HepG2 (cell line): Measurements from ENCODE around the gene FAM167B. TPM values are rescaled to one million over a fixed set of nuclear protein-coding genes. Genes with fewer than 3 reads are reported as not detected.

Experiments
- ETV5 ChIP-seq: IDR thresholded peaks from 2 replicates; pipeline ENCODE4 v1.6.1; 2018; ENCODE audit warnings: missing biosample characterization, missing genetic modification reagents, inconsistent platforms, borderline replicate concordance
- HES4 ChIP-seq: sonication (generic); formaldehyde crosslinking; IDR thresholded peaks from 2 replicates; pipeline ENCODE4 v1.9.0; 2021; ENCODE audit warnings: mild to moderate bottlenecking, missing genetic modification reagents, borderline replicate concordance
- KLF15 ChIP-seq: sonication (generic); formaldehyde crosslinking; IDR thresholded peaks from 2 replicates; pipeline ENCODE4 v1.8.1; 2023; ENCODE audit warnings: borderline replicate concordance, mild to moderate bottlenecking, inconsistent platforms, missing genetic modification reagents, mixed read lengths
- NR2C2 ChIP-seq: sonication (generic); formaldehyde crosslinking; IDR thresholded peaks from 2 replicates; pipeline ENCODE4 v1.4.0; 2020; ENCODE audit warnings: missing genetic modification reagents, mild to moderate bottlenecking, moderate library complexity, borderline replicate concordance
- TCF7L2 ChIP-seq: IDR thresholded peaks from 2 replicates; pipeline ENCODE4 v1.6.1; 2011; ENCODE audit warnings: mild to moderate bottlenecking, low read depth, low read length, moderate library complexity
- ZNF101 ChIP-seq: sonication (generic); formaldehyde crosslinking; IDR thresholded peaks from 2 replicates; pipeline ENCODE4 v1.4.0; 2020; ENCODE audit warnings: mild to moderate bottlenecking, low read depth, missing genetic modification reagents, borderline replicate concordance
- ZNF737 ChIP-seq: sonication (generic); formaldehyde crosslinking; IDR thresholded peaks from 2 replicates; pipeline ENCODE4 v1.5.0; 2020; ENCODE audit warnings: missing genetic modification reagents, mild to moderate bottlenecking, borderline replicate concordance
- polyA plus RNA-seq, 8 experiments: library from polyadenylated mRNA; depleted of rRNA in 3 of 8; stranded (reverse) in 7 of 8; unstranded in 1 of 8; fragments of >200 nt; fragmentation: Illumina TruSeq in 4 of 8; extraction: Trizol in 4 of 8; gene quantifications; 2 replicates each; pipeline versions ENCODE4 v1.2.1 to v1.2.3, GENCODE V29; 2011 to 2016; ENCODE audit warnings: low read depth in 4 of 8, missing spikeins in 1 of 8, mixed read lengths in 1 of 8; ENCODE audit not compliant: insufficient read depth in 1 of 8
- total RNA-seq, 5 experiments: library from RNA; depleted of rRNA; stranded (reverse); fragments of >200 nt; fragmentation: Illumina TruSeq; extraction: Trizol; gene quantifications; 2 replicates each; pipeline ENCODE4 v1.2.3, GENCODE V29; 2016; ENCODE audit warnings: low read depth in 1 of 5
- TF ChIP-seq, protein P1 (sequence below): sonication (generic); formaldehyde crosslinking; IDR thresholded peaks from 2 replicates; pipeline ENCODE4 v1.4.0; 2020; ENCODE audit warnings: missing genetic modification reagents
- TF ChIP-seq, protein P2 (sequence below): IDR thresholded peaks from 2 replicates; pipeline ENCODE4 v1.4.0; 2020; ENCODE audit warnings: mild to moderate bottlenecking, missing genetic modification reagents
- TF ChIP-seq, protein P3 (sequence below): sonication (generic); formaldehyde crosslinking; IDR thresholded peaks from 2 replicates; pipeline ENCODE4 v1.5.1; 2020; ENCODE audit warnings: missing genetic modification reagents, mild to moderate bottlenecking, borderline replicate concordance
- TF ChIP-seq, protein P4 (sequence below): sonication (generic); formaldehyde crosslinking; IDR thresholded peaks from 2 replicates; pipeline ENCODE4 v1.4.0; 2020; ENCODE audit warnings: missing genetic modification reagents
- TF ChIP-seq, protein P5 (sequence below): sonication (generic); formaldehyde crosslinking; IDR thresholded peaks from 2 replicates; pipeline ENCODE4 v1.5.0; 2020; ENCODE audit warnings: mild to moderate bottlenecking, missing genetic modification reagents
- TF ChIP-seq, protein P6 (sequence below): IDR thresholded peaks from 2 replicates; pipeline ENCODE4 v1.6.1; 2012; ENCODE audit warnings: low read depth, low read length, improper control_type of control experiment

Gene FAM167B
- total and polyA plus RNA-seq, 2 of the 13 experiments (the other 11 are each of a cell fraction or from before 2014, with no cell fraction given), result 0.15 to 0.70 TPM

DNA sequence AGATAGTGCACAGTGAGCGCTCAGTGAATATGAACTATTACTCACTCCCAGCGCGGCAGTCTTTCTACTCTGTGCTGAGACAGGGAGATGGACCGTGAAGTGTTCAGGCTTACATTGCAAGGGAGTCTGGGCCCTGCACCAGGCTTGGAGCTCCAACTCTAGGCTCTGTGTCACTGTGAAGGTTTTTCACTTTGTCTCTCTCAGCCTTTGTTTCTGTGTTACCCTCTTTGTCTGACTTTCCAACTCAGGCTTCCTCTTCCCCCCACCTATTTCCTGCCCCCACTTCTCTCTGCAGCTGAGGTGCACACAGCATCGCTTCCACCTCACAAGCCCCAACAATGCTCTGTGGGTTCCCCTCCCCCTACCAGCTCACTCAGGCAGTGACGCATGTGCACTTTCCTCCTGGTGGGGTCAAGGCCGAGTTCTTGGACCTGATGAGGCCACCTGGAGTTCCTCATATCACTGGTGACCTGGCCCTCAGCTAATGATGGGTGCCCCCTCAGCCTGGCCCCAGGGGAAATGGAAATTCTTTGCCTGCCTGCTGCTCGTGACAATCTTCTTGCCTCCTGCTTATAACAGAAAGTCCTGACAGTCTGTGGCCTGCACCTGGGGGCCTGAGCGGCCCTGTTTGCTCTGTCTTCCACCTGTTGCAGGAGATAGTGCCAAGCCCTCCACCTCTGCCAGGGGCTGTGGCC is 3.0 kb downstream of the FAM167B start (continued):
- TF ChIP-seq ETV5 (CRISPR knock-in tag) (peak; percentile 73; the same call in 1 of the 2 replicates), HES4 (CRISPR knock-in tag) (no peak), ZNF101 (CRISPR knock-in tag) (no peak), TCF7L2 (no peak), ZNF737 (CRISPR knock-in tag) (no peak), KLF15 (CRISPR knock-in tag) (no peak), NR2C2 (CRISPR knock-in tag) (peak; percentile 96)
- TF ChIP-seq, protein P1, sequence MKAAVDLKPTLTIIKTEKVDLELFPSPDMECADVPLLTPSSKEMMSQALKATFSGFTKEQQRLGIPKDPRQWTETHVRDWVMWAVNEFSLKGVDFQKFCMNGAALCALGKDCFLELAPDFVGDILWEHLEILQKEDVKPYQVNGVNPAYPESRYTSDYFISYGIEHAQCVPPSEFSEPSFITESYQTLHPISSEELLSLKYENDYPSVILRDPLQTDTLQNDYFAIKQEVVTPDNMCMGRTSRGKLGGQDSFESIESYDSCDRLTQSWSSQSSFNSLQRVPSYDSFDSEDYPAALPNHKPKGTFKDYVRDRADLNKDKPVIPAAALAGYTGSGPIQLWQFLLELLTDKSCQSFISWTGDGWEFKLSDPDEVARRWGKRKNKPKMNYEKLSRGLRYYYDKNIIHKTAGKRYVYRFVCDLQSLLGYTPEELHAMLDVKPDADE (CRISPR knock-in tag), result no peak
- TF ChIP-seq, protein P2, sequence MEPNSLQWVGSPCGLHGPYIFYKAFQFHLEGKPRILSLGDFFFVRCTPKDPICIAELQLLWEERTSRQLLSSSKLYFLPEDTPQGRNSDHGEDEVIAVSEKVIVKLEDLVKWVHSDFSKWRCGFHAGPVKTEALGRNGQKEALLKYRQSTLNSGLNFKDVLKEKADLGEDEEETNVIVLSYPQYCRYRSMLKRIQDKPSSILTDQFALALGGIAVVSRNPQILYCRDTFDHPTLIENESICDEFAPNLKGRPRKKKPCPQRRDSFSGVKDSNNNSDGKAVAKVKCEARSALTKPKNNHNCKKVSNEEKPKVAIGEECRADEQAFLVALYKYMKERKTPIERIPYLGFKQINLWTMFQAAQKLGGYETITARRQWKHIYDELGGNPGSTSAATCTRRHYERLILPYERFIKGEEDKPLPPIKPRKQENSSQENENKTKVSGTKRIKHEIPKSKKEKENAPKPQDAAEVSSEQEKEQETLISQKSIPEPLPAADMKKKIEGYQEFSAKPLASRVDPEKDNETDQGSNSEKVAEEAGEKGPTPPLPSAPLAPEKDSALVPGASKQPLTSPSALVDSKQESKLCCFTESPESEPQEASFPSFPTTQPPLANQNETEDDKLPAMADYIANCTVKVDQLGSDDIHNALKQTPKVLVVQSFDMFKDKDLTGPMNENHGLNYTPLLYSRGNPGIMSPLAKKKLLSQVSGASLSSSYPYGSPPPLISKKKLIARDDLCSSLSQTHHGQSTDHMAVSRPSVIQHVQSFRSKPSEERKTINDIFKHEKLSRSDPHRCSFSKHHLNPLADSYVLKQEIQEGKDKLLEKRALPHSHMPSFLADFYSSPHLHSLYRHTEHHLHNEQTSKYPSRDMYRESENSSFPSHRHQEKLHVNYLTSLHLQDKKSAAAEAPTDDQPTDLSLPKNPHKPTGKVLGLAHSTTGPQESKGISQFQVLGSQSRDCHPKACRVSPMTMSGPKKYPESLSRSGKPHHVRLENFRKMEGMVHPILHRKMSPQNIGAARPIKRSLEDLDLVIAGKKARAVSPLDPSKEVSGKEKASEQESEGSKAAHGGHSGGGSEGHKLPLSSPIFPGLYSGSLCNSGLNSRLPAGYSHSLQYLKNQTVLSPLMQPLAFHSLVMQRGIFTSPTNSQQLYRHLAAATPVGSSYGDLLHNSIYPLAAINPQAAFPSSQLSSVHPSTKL (CRISPR knock-in tag), result peak; percentile 88
- TF ChIP-seq, protein P3, sequence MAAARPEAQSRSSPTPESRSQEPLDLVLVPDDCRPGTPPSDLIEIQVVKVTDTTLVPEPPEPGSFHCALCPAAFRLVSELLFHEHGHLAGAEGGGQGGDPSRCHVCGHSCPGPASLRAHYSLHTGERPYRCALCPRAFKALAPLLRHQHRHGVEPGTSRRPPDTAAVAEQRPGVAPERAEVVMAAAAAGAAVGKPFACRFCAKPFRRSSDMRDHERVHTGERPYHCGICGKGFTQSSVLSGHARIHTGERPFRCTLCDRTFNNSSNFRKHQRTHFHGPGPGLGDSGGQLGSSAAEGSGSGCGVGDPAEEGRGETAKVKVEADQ, result 0 out of 2 replicates have a peak, but pooled peaks have one; percentile 1
- TF ChIP-seq, protein P4, sequence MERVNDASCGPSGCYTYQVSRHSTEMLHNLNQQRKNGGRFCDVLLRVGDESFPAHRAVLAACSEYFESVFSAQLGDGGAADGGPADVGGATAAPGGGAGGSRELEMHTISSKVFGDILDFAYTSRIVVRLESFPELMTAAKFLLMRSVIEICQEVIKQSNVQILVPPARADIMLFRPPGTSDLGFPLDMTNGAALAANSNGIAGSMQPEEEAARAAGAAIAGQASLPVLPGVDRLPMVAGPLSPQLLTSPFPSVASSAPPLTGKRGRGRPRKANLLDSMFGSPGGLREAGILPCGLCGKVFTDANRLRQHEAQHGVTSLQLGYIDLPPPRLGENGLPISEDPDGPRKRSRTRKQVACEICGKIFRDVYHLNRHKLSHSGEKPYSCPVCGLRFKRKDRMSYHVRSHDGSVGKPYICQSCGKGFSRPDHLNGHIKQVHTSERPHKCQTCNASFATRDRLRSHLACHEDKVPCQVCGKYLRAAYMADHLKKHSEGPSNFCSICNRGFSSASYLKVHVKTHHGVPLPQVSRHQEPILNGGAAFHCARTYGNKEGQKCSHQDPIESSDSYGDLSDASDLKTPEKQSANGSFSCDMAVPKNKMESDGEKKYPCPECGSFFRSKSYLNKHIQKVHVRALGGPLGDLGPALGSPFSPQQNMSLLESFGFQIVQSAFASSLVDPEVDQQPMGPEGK (CRISPR knock-in tag), result peak; percentile 90
- TF ChIP-seq, protein P5, sequence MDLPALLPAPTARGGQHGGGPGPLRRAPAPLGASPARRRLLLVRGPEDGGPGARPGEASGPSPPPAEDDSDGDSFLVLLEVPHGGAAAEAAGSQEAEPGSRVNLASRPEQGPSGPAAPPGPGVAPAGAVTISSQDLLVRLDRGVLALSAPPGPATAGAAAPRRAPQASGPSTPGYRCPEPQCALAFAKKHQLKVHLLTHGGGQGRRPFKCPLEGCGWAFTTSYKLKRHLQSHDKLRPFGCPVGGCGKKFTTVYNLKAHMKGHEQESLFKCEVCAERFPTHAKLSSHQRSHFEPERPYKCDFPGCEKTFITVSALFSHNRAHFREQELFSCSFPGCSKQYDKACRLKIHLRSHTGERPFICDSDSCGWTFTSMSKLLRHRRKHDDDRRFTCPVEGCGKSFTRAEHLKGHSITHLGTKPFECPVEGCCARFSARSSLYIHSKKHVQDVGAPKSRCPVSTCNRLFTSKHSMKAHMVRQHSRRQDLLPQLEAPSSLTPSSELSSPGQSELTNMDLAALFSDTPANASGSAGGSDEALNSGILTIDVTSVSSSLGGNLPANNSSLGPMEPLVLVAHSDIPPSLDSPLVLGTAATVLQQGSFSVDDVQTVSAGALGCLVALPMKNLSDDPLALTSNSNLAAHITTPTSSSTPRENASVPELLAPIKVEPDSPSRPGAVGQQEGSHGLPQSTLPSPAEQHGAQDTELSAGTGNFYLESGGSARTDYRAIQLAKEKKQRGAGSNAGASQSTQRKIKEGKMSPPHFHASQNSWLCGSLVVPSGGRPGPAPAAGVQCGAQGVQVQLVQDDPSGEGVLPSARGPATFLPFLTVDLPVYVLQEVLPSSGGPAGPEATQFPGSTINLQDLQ (CRISPR knock-in tag), result no peak
- TF ChIP-seq, protein P6, sequence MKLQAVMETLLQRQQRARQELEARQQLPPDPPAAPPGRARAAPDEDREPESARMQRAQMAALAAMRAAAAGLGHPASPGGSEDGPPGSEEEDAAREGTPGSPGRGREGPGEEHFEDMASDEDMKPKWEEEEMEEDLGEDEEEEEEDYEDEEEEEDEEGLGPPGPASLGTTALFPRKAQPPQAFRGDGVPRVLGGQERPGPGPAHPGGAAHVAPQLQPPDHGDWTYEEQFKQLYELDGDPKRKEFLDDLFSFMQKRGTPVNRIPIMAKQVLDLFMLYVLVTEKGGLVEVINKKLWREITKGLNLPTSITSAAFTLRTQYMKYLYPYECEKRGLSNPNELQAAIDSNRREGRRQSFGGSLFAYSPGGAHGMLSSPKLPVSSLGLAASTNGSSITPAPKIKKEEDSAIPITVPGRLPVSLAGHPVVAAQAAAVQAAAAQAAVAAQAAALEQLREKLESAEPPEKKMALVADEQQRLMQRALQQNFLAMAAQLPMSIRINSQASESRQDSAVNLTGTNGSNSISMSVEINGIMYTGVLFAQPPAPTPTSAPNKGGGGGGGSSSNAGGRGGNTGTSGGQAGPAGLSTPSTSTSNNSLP, result peak; percentile 63; the same call in 1 of the 2 replicates
